ENCODE data around the gene CAPZB.

Gene CAPZB

GRCh38 chr1:19388980-19389379 is 96.4 kb downstream of the CAPZB start:
- ATAC-seq (no peak), DNase-seq (no peak)
- Mint-ChIP-seq H3K9me3 (no peaks in the 10 kb centered on the region), H3K4me1 (peaks cover 77% of the 10 kb centered on the region), H3K27me3 (no peaks in the 10 kb centered on the region), H3K27ac (no peak overlapping the region), H3K4me3 (no peak overlapping the region)

GRCh38 chr1:19387045-19387467 is 98.3 kb downstream of the CAPZB start:
- DNase-seq = no peak
- Mint-ChIP-seq H3K27ac (peak overlapping the region in 1 of 2 donors; percentile 34), H3K4me1 (peaks cover 57% of the 10 kb centered on the region), H3K4me3 (no peak overlapping the region), H3K9me3 (no peaks in the 10 kb centered on the region), H3K27me3 (no peaks in the 10 kb centered on the region)
- ATAC-seq = no peak

GRCh38 chr1:19385869-19386591 is 99.3 kb downstream of the CAPZB start:
- no peak for DNase-seq
- ATAC-seq = no peak
- Mint-ChIP-seq H3K4me1 (peaks cover 47% of the 10 kb centered on the region), H3K27ac (peak overlapping the region in 1 of 2 donors; percentile 41), H3K27me3 (no peaks in the 10 kb centered on the region), H3K9me3 (no peaks in the 10 kb centered on the region), H3K4me3 (no peak overlapping the region)

- ATAC-seq (no peak), DNase-seq (no peak)
- H3K27ac Mint-ChIP-seq = no peak overlapping the region
- no peaks in the 10 kb centered on the region for H3K27me3 Mint-ChIP-seq
- peaks cover 39% of the 10 kb centered on the region for H3K4me1 Mint-ChIP-seq
- no peaks in the 10 kb centered on the region for H3K9me3 Mint-ChIP-seq
- H3K4me3 Mint-ChIP-seq = no peak overlapping the region
Measured at GRCh38 chr1:19385221-19385620, 100.1 kb downstream of the CAPZB start.

GRCh38 chr1:19384772-19385187 is 100.6 kb downstream of the CAPZB start:
- no peak for ATAC-seq
- Mint-ChIP-seq H3K9me3 (no peaks in the 10 kb centered on the region), H3K27ac (peak overlapping the region; percentile 30 to 72), H3K4me1 (peaks cover 35% of the 10 kb centered on the region), H3K27me3 (no peaks in the 10 kb centered on the region), H3K4me3 (no peak overlapping the region)
- DNase-seq = no peak

GRCh38 chr1:19384113-19384512 is 101.2 kb downstream of the CAPZB start:
- Mint-ChIP-seq H3K27ac (peak overlapping the region in 1 of 2 donors; percentile 6), H3K4me1 (peaks cover 28% of the 10 kb centered on the region)

GRCh38 chr1:19382222-19382621 is 103.1 kb downstream of the CAPZB start:
- no peak for ATAC-seq
- Mint-ChIP-seq H3K9me3 (no peaks in the 10 kb centered on the region), H3K27ac (no peak overlapping the region), H3K27me3 (no peaks in the 10 kb centered on the region), H3K4me3 (no peak overlapping the region), H3K4me1 (peaks cover 25% of the 10 kb centered on the region)
- DNase-seq = no peak

More at GRCh38 chr1:19384113-19384512, 101.2 kb downstream of the CAPZB start:
- DNase-seq = no peak
- Mint-ChIP-seq H3K27me3 (no peaks in the 10 kb centered on the region), H3K4me3 (no peak overlapping the region), H3K9me3 (no peaks in the 10 kb centered on the region)
- ATAC-seq = no peak

- Mint-ChIP-seq H3K4me1 (peaks cover 25% of the 10 kb centered on the region), H3K27ac (peak overlapping the region; percentile 52 to 83), H3K27me3 (no peaks in the 10 kb centered on the region), H3K4me3 (no peak overlapping the region), H3K9me3 (no peaks in the 10 kb centered on the region)
- no peak for ATAC-seq
- no peak for DNase-seq
Measured at GRCh38 chr1:19381261-19381660, 104.1 kb downstream of the CAPZB start.

GRCh38 chr1:19377812-19378718 is 107.3 kb downstream of the CAPZB start:
- Mint-ChIP-seq H3K4me3 (no peak overlapping the region), H3K4me1 (peaks cover 15% of the 10 kb centered on the region), H3K27me3 (no peaks in the 10 kb centered on the region), H3K27ac (peak overlapping the region in 1 of 2 donors; percentile 7), H3K9me3 (no peaks in the 10 kb centered on the region)
- DNase-seq (no peak), ATAC-seq (peak; percentile 76)

- H3K4me1 Mint-ChIP-seq = peaks cover 15% of the 10 kb centered on the region
- no peak overlapping the region for H3K4me3 Mint-ChIP-seq
- H3K27ac Mint-ChIP-seq = peak overlapping the region; percentile 42 to 57
- ATAC-seq (no peak), DNase-seq (no peak)
- H3K9me3 Mint-ChIP-seq = no peaks in the 10 kb centered on the region
- H3K27me3 Mint-ChIP-seq = no peaks in the 10 kb centered on the region
Measured at GRCh38 chr1:19376428-19377372, 108.6 kb downstream of the CAPZB start.

- H3K4me1 Mint-ChIP-seq = peaks cover 16% of the 10 kb centered on the region
- ATAC-seq (no peak), DNase-seq (no peak)
- no peaks in the 10 kb centered on the region for H3K9me3 Mint-ChIP-seq
- H3K27ac Mint-ChIP-seq = peak overlapping the region; percentile 66 to 80
- no peak overlapping the region for H3K4me3 Mint-ChIP-seq
- H3K27me3 Mint-ChIP-seq = no peaks in the 10 kb centered on the region
Measured at GRCh38 chr1:19375631-19376400, 109.5 kb downstream of the CAPZB start.

GRCh38 chr1:19374926-19375325 is 110.4 kb downstream of the CAPZB start:
- ATAC-seq (no peak), DNase-seq (no peak)
- Mint-ChIP-seq H3K4me1 (peaks cover 25% of the 10 kb centered on the region), H3K27me3 (no peaks in the 10 kb centered on the region), H3K27ac (peak overlapping the region in 1 of 2 donors; percentile 57), H3K4me3 (no peak overlapping the region), H3K9me3 (no peaks in the 10 kb centered on the region)

GRCh38 chr1:19374083-19374801 is 111.1 kb downstream of the CAPZB start:
- H3K9me3 Mint-ChIP-seq = no peaks in the 10 kb centered on the region
- H3K27me3 Mint-ChIP-seq = no peaks in the 10 kb centered on the region
- peaks cover 32% of the 10 kb centered on the region for H3K4me1 Mint-ChIP-seq
- peak overlapping the region; percentile 57 to 80 for H3K27ac Mint-ChIP-seq
- no peak for DNase-seq
- no peak for ATAC-seq
- H3K4me3 Mint-ChIP-seq = no peak overlapping the region
